HG03025 (cell line): ENCODE results near the gene ARF6.
"Not testable (repeated sequence)": the region's sequence is repeated elsewhere in the genome, so short reads cannot be mapped to it uniquely, and the experiment has no call there.

Experiments used
- ATAC-seq: cut with Tn5 transposase; IDR thresholded peaks from one replicate; pipeline ENCODE4 v1.9.1; 2021; ENCODE audit warnings: mild to moderate bottlenecking, moderate library complexity; ENCODE audit not compliant: unreplicated experiment, low FRiP score

Gene ARF6

GRCh38 chr14:49892636-49893308, at the start of gene ARF6:
Gene ARF6 (plus strand): TSS chr14:49893082. CDS start chr14:49893737, 655 bp downstream.
- ATAC-seq, result peak; percentile 85

DNA sequence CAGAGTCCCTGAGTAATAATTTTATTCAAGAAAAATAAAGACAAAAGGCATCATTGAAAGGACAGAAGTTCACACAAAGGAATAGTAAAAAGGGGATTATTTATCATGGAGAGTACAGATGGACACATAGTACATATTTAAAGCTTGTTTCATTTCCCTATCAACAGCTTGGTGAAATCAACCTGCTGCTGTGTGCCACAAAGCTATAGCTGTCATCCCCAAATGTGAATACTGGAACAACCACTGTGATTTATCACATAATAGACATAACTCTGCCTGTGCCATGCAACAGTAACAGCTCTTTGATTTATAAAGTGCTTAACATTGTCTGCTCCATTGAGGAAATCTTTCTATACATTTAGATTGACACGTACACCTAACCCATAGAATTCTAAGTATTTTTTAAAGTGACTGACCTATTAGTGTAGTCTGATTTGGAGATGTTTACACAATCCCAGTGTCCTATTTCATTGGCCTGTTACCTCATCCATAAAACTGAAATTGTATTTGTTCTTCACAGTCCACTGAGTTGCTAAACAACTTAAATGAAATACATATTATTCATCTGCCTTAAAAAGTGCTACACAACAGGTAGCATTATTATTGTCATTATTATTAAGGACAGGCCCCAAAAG, 43.6 kb upstream of the ARF6 start:
- no peak for ATAC-seq

GRCh38 chr14:49851813-49852212, 41.1 kb upstream of the ARF6 start:
- ATAC-seq, result no peak

DNA sequence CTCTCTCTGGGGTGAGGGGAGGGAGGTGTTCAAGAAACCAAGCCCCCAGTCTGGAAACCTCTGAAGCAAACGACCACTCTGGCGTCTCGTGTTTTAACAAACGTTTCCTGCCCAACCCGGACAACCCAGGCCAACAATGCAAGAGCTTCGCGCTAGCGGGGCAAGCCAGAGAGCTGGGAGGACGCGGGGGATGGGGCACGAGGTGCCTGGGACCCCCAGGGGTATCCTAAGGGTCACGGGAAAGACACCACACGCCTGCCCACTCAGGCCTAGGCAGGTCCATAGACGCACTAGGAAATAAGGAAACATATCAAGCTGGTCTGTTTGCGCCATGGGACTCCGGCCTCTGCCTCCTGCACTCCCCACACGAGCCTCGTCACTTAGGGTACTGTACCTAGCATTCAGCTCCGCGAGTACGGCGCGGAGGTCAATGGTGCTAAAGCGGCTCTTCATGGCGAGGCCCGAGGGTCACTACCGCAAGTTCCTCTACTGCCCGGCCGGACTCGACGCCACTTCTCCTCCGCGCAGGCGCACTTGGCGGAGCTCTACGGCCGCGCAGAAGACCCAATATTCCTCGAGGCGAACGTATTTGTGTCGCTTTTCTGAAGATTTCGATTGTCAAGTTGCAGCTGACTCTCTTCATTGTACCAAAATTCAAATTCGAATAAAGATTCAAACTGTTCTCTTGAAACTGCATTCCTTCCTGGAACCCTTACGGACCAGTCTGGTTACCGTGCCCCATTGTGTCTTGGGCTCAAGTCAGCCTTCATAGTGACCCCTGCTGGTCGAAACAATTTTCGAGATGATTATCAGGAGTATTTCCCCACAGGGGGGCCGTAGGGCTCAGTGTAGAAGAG, 40.4 kb upstream of the ARF6 start, which contains the start of gene NEMF:
Gene NEMF (minus strand): TSS at position 488 of the 857 bp plus-strand sequence. CDS start 35 bp downstream, at position 453.
- ATAC-seq, result peak; percentile 69

GRCh38 chr14:49853158-49853477, 39.8 kb upstream of the ARF6 start:
- peak; percentile 22 for ATAC-seq

DNA sequence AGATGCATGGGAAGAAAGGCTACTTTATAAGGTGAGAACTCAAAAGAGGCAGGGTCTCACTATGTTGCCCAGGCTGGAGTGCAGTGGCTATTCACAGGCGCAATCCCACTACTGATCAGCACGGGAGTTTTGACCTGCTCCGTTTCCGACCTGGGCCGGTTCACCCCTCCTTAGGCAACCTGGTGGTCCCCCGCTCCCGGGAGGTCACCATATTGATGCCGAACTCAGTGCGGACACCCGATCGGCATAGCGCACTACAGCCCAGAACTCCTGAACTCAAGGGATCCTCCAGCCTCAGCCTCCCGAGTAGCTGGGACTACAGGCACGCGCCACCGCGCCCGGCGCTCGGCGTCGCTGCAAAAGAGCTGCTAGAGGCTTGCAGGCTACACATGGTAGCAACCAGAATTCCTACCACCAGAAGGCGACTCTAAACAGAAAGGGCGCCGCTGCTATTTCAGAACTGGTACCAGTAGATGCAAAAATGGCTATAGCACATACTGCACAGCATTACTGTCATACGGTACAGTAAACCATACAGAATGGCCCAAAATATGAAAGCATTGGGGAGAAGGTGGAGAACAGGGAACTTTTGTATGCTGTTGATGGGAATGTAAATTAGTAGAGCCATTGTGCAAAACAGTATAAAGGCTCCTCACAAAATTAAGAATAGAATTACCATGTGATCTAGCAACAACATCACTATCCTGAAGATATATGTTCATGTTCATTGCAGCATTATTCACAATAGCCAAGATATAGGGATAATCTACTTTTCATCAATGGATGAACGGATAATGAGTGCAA, 39.1 kb upstream of the ARF6 start:
- ATAC-seq, result peak; percentile 42

GRCh38 chr14:49857427-49858003, 35.4 kb upstream of the ARF6 start:
- ATAC-seq, result no peak

DNA sequence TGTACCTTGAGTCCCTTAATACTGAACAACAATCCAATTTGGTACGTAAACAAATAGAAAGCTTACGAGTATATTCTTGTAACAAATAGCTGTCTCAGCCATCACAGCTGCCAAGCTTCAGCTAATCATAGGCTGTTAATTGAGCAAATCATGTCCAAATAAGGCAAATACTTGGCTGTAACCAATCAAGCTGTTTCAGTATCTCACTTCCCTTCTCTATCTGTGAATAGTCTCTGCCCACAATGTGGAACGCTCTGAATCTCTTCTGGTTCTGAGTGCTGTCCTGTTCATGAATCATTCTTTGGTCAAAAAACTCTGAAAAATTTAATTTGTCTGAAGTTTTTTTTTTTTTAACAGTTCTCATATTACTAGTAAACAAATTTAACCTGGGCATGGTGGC, 34.5 kb upstream of the ARF6 start:
- no peak for ATAC-seq

GRCh38 chr14:49860988-49861698, 31.7 kb upstream of the ARF6 start:
- ATAC-seq, result no peak

- ATAC-seq, result peak; percentile 7
These were observed 31.2 kb upstream of the ARF6 start for GRCh38 chr14:49861699-49862088.

- peak; percentile 30 for ATAC-seq
These were observed 30.7 kb upstream of the ARF6 start for GRCh38 chr14:49862089-49862673.

GRCh38 chr14:49863487-49864281, 29.2 kb upstream of the ARF6 start:
- ATAC-seq, result no peak

DNA sequence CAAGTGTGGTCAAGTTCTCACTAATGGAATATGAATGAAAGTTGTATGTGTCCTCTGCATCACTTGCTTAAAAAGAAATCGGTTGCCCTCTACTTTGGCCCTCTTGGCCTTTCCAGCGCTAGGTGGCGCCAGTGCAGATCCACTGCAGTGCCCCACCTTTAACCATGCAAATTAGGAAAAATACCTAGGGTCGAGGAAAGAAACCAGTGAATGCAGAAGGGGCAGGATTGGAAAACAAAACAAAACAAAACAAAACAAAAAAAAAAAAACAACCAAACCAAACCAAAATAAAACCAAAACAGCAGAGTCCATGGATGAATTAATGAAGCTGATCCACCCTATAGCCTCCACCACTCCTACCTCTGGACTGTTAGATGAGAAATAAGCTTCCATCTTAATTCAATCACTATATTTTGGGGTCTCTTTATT, 27.4 kb upstream of the ARF6 start:
- no peak for ATAC-seq

DNA sequence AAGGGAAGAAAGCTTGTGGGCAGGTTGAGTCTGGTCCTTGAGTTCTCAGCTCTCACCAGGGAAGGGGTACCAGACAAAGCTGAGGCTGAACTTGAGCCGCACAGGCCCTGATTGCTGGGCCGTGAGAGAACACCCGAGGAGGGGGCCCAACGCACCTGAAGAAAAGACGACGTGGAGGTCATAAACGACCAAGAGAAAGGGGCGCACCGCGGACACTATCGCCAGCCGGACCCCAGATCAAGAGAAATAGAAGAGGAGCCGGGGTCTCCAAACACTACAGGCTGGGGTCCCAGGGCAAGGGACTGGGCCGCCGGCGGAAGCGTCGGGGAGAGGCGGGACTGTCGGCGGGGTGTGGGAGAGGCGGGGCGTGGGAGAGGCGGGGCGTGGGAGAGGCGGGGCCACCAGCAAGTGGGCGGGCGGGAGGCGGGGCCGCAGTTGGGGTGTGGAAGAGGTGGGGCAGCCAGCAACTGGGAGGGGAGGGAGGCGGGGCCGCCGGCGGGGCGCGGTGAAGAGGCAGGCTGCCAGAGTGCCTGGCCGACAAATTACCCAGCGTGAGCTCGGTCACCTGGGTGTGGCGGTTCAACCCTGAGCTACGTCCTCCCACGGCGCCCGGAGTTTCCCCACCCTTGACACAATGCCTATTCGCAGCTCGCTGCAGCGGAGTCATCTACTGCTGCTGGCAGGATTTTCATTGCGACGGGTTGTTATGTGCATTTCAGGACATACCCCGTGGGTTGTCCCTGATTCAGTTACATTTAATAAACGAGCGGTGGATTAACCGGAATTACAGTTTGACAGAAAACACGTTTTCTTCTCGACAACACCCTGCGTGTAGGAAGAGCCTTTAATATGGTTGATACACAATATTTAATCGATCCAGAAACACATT, 24.8 kb upstream of the ARF6 start:
- peak; percentile 88 for ATAC-seq

GRCh38 chr14:49868720-49869114, 24.2 kb upstream of the ARF6 start:
- ATAC-seq, result no peak

GRCh38 chr14:49870908-49871307, 22.0 kb upstream of the ARF6 start:
- no peak for ATAC-seq

GRCh38 chr14:49873548-49873947, 19.3 kb upstream of the ARF6 start:
- ATAC-seq, result not testable (repeated sequence)
